Pulmonary artery endothelial cell (primary cell): Measurements from ENCODE around the gene KRTAP10-2. TPM values are rescaled to one million over a fixed set of nuclear protein-coding genes. Genes with fewer than 3 reads are reported as not detected.
"Not testable (repeated sequence)": the region's sequence is repeated elsewhere in the genome, so short reads cannot be mapped to it uniquely, and the experiment has no call there.

Experiments
- DNase-seq: peaks from one replicate; pipeline ENCODE4 v3.0.0-alpha.2; 2011; ENCODE audit warnings: low read depth, low spot score
- total RNA-seq: library from RNA; depleted of rRNA; stranded (reverse); fragments of >200 nt; gene quantifications from 2 replicates; pipeline ENCODE4 v1.2.3, GENCODE V29; 2014

KRTAP10-2 gene
- total RNA-seq, 1 donor from 2014 or later = not detected

DNA sequence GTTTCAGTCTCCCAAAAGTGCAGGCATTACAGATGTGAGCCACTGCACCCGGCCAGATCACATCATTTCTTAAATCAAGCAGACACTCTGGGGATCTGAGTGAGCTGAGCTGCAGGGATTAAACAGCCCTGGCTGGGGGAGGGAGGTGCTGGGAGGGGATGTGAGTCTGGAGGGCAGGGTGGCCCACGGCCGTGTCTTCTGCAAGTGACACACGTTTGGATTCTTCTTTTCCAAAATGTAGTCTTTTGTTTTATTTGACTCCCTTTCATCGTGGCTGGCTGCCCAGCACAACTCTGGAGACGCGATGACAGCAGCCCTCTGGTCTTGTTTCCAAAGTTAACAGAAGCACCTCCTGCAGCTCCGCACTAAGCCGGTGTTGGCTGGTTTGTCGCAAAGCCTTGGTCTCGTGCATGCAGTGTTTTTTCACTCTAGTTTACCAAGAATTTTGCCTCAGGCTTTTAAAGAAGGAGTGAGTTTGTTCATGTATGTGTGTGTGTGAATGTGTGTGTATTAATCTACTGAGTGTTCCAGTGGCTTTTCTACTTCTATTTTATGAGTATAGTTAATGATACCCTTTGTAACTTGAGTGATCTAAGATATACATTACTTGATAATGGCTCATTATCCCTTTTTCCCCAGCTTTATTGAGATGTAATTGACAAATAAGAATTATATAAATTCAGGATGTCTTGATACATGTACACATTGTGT lies 31.9 kb upstream of the KRTAP10-2 start:
- DNase-seq = no peak

DNA sequence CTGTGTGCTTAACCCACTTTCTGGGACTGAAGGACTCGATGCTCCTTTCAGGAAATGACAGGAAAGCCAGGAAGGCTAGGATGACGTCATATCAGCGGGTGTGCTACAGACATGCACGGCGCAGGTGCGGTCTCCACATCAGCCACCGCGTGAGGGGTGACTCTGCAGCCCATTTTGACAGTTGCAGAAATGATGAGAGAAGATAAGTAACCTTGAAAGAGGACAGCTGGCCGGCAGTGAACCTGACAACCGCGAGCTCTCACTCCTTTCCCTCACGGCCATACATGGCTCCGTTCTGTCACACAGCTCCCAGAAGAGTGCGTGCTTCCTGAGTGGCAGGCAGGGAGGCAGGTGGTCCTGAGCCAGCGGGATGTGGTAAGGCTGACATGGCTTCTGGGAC lies 30.8 kb upstream of the KRTAP10-2 start:
- DNase-seq = no peak

DNA sequence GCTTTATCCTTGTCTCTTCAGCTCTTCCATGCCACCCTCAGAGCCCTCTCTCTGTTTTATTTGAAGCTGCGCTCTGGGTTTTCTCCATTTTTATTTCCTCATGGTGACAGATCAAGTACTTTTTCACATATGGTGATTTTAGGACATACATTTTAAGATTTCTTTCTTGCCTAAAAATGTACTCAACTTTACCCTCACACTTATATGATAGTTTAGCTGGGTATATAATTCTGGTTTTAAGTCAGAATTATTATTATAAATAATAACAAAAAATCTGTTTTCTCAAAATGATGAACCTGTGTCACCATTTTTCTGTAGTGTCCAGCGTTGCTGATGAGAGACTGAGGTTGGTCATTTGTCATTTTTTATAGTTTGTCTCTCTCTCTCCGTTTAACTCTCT lies 29.9 kb upstream of the KRTAP10-2 start:
- no peak for DNase-seq

DNA sequence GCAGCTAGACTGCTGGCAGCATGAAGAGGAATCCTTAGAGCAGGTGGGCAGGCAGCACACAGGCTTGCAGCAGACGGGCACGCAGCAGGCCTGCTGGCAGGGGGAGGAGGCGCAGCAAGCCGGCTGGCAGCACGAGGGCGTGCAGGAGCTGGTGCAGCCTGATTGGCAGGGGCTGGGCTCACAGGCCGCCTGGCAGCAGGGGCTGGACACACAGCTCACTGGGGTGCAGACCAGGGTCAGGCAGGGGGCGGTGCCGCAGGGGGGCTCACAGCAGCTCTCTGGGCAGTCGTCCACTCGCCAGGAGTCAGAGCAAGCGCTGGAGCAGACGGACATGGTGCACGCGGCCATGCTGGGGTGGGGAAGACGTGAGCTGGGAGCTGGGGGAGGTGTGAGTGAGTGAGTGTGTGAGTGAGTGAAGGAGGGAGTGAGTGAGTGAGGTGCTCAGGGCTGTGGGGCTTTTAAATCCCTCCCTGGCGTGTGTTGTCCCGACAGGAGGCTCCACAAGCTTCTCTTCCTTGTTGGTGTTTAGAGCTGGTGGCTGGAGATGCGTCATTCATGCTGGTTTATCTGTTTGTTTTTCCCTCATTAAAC lies 29.0 kb upstream of the KRTAP10-2 start, which contains the start of gene KRTAP10-5:
Gene KRTAP10-5, minus strand, starts transcription at position 374 of the 591 bp plus-strand sequence. Its CDS starts 26 bp downstream, at position 348.
- not testable (repeated sequence) for DNase-seq

DNA sequence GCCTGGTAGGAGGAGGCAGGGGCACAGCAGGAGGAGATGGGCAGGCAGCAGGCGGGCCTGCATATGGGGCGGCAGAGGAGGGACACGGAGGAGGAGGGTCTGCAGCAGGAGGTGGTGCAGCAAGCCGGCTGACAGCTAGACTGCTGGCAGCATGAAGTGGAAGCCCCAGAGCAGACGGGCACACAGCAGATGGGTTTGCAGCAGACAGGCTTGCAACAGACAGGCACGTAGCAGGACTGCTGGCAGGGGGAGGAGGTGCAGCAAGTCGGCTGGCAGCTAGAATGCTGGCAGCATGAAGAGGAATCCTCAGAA lies 28.5 kb upstream of the KRTAP10-2 start:
- no peak for DNase-seq

DNA sequence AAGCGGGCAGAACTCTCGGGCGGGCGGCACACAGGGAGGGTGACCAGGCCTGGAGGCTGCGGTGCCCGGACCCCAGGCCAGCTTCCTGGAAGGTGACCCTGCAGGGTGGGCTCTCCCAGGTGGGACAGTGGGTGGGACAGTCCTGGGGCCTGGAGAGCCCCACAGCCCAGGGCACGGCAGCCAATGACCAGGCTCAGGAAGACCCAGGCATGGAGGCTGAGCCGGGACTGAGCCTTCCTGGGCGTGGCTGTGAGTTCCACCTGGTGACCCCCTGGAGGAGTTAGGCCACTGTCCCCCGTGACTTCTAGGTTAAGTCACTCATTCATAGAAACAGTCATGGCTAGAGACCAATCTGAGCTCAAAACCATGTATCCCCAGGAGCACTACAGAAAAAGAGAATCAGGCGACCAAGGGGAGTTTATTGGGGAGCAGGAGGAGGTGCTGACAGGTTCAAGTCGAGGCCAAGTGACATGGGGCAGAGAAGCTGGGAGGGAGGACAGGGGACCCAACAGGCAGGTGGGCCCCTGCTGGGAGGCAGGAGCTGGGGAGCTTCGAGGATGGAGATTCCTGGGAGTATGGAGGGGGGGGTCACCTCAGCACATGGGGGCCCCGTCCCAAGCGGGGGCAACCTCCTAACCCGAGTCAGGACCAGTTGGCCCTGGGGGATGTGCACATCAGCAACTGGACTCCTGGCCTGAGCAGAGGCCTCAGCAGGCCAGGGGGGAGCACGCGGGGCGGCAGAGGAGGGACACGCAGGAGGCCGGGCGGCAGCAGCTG lies 27.9 kb upstream of the KRTAP10-2 start:
- no peak for DNase-seq

DNA sequence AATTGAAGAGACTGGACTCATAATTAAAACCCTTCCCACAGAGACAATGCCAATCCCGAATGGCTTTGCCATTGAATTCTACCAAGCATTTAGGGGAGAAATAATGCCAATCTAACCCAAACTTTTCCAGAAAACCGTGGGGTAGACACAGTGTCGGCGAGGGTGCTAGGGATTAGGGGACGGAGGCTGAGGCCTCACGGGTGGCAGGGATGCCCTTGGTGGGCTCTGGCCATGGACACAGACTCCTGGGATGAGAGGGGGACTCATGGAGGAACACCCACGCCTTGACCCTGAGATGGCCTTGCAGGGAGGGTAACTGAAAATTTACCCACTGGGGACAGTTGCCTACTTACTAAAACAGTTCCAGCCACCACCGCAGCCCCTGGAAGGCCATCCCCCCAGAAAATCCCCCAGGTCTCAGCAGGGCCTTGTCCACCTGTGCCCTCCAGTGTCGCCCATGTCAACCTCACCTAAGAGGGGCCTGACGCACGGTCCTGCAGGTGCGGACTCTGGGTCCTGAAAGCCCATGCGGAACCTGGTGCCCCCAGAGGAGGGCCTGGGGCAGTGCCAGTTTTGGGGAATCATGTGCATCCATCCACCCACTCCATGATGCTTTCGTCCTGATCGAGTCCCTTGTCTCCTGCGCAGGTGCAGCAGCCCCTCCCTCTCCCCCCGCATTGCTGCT lies 27.2 kb upstream of the KRTAP10-2 start:
- no peak for DNase-seq

DNA sequence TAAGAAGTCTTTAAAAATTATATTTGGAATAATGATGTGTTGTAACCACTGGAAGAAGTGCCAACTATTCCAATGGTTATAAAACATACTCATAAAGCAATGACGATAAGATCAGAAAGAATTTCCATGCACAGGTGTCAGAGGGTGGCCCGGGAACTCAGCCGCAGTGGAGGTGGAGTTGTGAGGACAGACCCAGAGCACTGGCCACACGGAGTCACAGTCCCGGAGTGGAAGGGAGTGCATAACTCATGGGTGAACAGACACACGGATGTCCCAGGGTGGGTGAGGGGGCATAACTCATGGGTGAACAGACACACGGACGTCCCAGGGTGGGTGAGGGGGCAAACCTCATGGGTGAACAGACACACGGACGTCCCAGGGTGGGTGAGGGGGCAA lies 24.7 kb upstream of the KRTAP10-2 start:
- DNase-seq = no peak

DNA sequence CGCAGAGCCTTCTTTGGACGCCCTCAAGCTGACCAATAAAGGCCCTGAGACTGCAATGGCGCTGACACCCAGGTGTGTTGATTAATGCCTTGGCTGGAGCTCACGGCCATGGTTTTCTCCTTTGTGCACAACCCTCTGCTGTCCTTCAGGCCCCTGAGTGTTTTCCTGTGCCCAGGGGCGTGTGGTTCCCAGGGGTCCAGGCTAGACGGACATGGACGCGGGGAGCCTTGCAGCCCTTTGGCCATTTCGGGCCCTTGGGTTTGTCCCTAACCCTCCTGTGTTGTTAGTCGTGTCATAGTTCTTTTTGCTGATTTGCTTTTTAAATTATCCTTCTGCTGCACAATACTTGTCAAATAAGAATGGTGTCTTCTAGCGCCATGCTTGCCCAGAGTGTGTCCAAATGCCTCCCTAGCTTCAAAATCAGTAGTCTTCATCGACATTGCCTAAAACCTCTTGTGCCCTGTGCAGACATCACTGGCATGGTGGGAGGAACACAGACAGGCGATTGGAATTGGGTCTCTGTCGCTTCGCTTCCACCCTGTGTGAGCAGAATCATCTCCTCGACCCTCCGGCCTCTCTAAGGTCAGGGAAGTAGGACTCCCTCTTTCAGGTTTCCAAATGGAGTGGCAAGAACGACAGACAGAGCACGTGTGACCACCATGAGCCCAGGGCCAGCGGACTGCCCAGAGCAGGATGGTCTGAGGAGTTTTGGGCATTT lies 24.2 kb upstream of the KRTAP10-2 start:
- no peak for DNase-seq

DNA sequence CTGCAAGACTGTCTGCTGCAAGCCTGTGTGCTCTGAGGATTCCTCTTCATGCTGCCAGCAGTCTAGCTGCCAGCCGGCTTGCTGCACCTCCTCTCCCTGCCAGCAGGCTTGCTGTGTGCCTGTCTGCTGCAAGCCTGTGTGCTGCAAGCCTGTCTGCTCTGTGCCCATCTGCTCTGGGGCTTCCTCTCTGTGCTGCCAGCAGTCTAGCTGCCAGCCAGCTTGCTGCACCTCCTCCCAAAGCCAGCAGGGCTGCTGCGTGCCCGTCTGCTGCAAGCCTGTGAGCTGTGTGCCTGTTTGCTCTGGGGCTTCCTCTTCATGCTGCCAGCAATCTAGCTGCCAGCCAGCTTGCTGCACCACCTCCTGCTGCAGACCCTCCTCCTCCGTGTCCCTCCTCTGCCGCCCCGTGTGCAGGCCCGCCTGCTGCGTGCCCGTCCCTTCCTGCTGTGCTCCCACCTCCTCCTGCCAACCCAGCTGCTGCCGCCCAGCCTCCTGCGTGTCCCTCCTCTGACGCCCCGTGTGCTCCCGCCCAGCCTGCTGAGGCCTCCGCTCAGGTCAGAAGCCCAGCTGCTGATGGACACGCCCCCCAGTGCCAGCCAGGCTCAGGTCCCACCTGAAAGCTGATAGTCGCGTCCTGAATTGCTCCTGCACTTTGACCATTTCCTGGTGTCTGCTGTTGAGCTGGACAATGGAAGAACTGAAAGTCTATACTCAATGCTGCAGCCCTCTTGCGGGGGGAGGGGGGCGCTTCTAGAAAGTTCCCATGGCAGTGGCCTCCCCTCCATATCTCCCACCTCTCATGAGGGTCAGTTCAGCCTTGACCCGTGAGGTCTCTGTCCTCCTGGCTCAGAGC lies 23.4 kb upstream of the KRTAP10-2 start:
- no peak for DNase-seq

DNA sequence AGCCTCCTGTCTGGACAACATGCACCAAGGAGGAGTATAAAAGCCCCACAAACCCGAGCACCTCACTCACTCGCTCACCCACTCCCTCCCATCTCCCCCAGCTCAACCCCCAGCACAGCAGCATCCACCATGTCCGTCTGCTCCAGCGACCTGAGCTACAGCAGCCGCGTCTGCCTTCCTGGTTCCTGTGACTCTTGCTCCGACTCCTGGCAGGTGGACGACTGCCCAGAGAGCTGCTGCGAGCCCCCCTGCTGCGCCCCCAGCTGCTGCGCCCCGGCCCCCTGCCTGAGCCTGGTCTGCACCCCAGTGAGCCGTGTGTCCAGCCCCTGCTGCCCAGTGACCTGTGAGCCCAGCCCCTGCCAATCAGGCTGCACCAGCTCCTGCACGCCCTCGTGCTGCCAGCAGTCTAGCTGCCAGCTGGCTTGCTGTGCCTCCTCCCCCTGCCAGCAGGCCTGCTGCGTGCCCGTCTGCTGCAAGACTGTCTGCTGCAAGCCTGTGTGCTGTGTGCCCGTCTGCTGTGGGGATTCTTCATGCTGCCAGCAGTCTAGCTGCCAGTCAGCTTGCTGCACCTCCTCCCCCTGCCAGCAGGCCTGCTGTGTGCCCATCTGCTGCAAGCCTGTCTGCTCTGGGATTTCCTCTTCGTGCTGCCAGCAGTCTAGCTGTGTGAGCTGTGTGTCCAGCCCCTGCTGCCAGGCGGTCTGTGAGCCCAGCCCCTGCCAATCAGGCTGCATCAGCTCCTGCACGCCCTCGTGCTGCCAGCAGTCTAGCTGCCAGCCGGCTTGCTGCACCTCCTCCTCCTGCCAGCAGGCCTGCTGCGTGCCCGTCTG lies 22.5 kb upstream of the KRTAP10-2 start, which contains the start of gene KRTAP10-4:
Gene KRTAP10-4, plus strand, starts transcription at position 100 of the 827 bp plus-strand sequence. Its CDS starts 30 bp downstream, at position 130.
- not testable (repeated sequence) for DNase-seq

DNA sequence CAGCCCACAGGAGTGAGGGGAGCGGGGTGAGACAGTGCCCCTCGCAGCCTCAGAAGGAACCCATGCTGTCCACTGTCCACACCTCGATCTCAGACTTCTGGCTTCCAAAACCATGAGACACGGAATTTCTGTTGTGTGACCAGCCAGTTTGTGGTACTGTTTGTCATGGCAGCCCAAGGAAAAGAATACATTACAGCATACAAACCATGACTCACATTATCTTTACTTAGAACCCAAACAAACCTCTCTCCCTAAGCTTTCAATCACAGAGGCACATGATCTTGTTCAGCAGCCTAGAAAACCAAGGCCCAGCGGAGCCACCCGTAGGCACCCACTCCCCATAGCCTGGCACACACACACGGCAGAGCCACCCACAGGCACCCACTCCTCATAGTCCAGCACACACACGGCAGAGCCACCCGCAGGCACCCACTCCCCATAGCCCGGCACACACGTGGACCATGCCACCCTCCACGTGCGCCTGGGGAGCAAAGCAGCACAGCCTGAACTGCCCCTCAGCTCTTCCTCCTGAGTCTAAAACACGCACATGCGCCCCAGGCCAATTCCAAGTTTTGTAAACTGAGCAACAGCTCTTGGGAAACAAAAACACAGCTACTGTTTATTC lies 21.8 kb upstream of the KRTAP10-2 start:
- DNase-seq = no peak

DNA sequence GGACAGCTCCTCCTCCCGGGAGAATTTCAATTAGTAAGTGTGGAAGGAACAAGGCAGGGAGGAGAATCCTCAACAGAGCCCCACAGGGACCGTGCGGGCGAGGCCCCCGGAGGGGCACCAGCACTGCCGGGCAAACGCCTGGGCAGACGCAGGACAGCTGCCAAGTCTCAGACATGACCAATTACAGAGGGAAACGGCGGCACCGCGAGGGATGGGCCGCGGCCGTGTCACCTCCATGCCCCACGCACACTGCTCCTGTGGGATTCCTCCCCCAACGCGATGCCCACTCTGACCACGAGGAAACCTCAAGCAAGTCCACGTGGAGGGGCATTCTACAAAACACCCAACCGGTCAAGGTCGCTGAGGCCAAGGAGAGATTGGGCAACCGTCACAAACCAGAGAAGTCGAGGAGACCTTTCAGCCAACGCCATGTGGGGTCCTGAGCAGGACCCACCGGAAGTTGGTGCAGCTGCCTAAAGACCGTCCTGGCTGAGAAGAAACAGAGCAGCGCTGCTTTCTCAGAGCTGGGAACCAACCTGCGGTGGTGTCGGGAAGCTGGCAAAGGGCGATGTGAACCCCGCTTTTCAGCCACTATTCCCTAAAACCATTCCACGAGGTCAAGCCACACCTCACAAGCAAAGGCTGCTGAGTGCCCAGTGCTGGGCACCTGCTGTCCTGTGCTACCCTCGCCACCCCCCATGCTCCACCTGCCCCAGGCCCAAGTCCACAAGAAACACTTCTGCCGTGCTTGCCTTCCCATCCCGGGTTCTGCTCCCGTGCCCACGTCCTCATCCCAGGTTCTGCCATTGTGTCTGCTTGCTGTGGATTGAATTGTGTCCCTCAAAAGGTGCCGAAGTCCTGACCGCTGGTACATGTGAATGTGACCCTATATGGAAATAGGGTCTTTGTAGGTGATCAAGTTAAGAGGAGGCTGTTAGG lies 20.8 kb upstream of the KRTAP10-2 start:
- no peak for DNase-seq

DNA sequence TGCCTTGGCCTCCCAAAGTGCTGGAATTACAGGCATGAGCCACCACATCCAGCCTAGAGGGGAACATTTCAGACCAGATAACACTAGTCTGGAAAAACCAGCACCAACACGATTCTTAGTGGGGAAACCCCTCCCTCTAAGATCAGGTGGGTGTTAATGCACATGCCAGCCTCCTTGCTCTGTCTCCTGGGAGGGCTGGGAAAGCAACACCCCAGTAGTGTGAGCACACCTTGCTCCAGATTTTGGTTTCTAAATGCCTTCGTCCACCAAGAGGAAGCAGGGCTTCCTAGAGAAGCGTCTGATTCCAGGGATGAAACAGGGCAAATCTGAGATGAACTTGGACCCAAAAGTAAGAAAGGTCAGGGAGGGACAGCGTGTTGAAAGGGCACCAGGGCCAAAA lies 20.0 kb upstream of the KRTAP10-2 start:
- no peak for DNase-seq

DNA sequence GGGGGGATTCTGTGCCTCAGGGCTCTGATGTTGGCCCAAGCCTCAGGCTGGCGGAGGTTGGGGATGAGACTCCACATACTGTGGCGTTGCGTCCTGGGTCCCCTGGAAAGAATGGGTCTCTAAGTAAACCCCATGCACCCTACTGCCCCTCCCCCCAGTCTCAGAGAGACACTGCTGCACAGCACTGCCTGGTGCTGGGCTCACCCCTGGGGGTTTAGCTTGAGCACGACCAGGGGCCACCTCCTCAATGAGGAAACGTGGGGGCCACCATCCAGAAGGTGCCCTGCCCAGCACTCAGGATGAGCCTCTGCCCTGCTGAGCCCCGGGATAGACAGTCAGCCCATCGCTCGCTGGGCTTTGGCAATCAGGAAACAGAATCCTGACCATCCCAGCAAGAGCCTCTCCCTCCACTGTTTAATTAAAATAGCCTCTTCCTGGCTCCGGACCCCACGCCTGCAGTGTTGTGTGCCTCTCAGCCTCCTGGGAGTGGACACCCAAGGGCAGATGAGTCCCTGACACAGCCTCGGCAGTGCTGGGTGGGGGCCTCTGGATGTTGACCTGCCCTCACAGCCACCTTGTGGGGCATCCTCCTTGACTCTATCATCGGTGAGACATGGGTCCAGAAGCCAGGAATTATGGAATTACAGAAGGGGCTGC lies 18.7 kb upstream of the KRTAP10-2 start:
- no peak for DNase-seq

DNA sequence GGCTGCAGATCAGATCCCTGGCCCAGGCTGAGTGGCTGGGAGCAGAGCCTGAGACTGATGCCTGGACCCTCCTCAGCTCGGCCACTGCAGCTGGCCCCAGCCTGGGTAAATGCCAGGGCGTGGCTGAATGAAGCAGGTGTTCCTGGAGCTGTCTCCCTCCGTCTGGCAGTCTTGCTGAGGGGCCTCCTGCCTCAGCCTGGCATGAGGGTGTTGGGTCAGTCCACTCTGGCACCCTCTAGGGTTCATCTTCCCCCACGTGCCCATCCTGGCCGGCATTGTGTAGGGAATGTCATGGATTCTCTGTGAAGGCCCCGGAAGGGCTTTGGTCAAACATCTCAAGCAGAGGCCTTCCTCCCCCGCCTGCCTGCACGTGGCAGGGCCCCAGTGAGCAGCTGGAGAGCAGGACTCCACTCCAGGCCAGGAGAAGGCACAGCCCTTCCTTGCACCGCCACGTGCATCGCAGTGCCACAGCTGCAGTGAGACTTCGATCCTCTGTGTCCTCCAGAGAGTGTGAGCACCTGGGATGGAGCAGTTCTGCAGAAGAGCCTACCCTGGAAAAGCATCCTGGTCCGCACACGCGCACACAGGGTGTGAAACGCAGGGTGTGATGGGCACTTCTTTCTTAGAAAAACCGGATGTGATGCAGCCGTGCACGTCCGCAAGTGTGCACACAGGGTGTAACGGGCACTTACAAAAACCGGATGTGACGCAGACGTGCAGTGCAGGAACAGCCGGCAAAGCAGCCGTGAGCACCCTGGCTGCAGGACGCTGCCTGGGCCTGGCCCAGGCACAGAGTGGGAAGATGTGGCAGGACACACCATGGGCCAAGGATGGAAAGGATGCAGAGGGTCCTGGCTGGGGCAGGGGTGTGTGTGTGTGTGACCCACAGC lies 17.6 kb upstream of the KRTAP10-2 start:
- DNase-seq = no peak
